ENCODE measurements around the gene SMAD9. TPM values are rescaled to one million over a fixed set of nuclear protein-coding genes. Genes with fewer than 3 reads are reported as not detected.

Gene SMAD9
- total and polyA plus RNA-seq, 2 of the 13 experiments (the other 11 are each of a cell fraction or from before 2014, with no cell fraction given), result 4.2 to 7.7 TPM

- H4K20me1 ChIP-seq (ENCODE audit: insufficient read depth, low read length), result no peaks in the 10 kb centered on the region
- FAIRE-seq, result no peak
- ChIA-PET CTCF (ENCODE audit: low intra/inter-chr PET ratio, low total read pairs) (no interaction called here), POLR2A (no interaction called here)
- no peaks in the 10 kb centered on the region for H3K4me1 ChIP-seq (ENCODE audit: insufficient read depth, low read length)
- H3K27ac ChIP-seq (ENCODE audit: extremely low read length, insufficient read depth, low read length), result no peak overlapping the region
- H3K36me3 ChIP-seq (replicated peaks in 1 of 2; ENCODE audit: control insufficient read depth in 1 of 2, insufficient read depth in 2 of 2, low read length in 2 of 2), result peaks cover 0 to 5% of the 10 kb centered on the region in 2 experiments; a peak in 3 of 5 replicates
- WGBS (ENCODE audit: low lambda C conversion rate), result 96% methylated on average over 3 of the region's 3 CpGs
- ATAC-seq, result no peak
- H3K4me2 ChIP-seq (ENCODE audit: low read depth, low read length), result no peak overlapping the region
- TF ChIP-seq SRSF4 (IDR thresholded peaks at IDR 0.05; ENCODE audit: low read depth, low read length, poor library complexity, severe bottlenecking) (no peak), ZNF784 (CRISPR knock-in tag; IDR thresholded peaks at IDR 0.05; ENCODE audit: borderline replicate concordance) (no peak), ZNF616 (CRISPR knock-in tag; IDR thresholded peaks at IDR 0.05; ENCODE audit: low read depth) (no peak), AGO1 (IDR thresholded peaks at IDR 0.05; ENCODE audit: low read depth, low read length, poor library complexity, severe bottlenecking) (no peak), THAP8 (CRISPR knock-in tag; IDR thresholded peaks at IDR 0.05; ENCODE audit: borderline replicate concordance) (no peak), RERE (CRISPR knock-in tag; IDR thresholded peaks at IDR 0.05; ENCODE audit: low read depth) (no peak), TRIM24 (CRISPR knock-in tag; IDR thresholded peaks at IDR 0.05) (no peak), ZNF33A (CRISPR knock-in tag; IDR thresholded peaks at IDR 0.05; ENCODE audit: borderline replicate concordance) (no peak), ZBTB7B (CRISPR knock-in tag; IDR thresholded peaks at IDR 0.05) (no peak), PHF8 (CRISPR knock-in tag; IDR thresholded peaks at IDR 0.05) (no peak), GMEB2 (CRISPR knock-in tag; IDR thresholded peaks at IDR 0.05; ENCODE audit: low read depth) (no peak), SETDB1 (CRISPR knock-in tag; IDR thresholded peaks at IDR 0.05; ENCODE audit: borderline replicate concordance) (no peak), ZNF33B (CRISPR knock-in tag; IDR thresholded peaks at IDR 0.05) (no peak), SYNCRIP (IDR thresholded peaks at IDR 0.05; ENCODE audit: insufficient read depth, low read depth, low read length) (no peak), SIN3B (IDR thresholded peaks at IDR 0.05; ENCODE audit: low read length) (no peak), KDM5A (IDR thresholded peaks at IDR 0.05; ENCODE audit: borderline replicate concordance, low read length) (no peak)
- in situ Hi-C loops (cut with HindIII; ENCODE audit: extremely low pct_ligation_motif_present, low pct_unique_long_range_greater_than_20kb), result no loop called here
- no TSS peak for BruUV-seq (replicated peaks)
- H3K9me3 ChIP-seq (ENCODE audit: low read length), result no peaks in the 10 kb centered on the region
- H2AFZ ChIP-seq (ENCODE audit: low read length), result no peak overlapping the region
- intact Hi-C loops (cut with micrococcal nuclease; ENCODE audit: unreplicated experiment), result no loop called here
- no peak for DNase-seq (ENCODE audit: low spot score)
- no peak overlapping the region for H3K4me3 ChIP-seq (replicated peaks in 1 of 3; ENCODE audit: insufficient read depth in 1 of 3, low read depth in 2 of 3, low read length in 3 of 3)
- H3K27me3 ChIP-seq (ENCODE audit: control insufficient read depth in 1 of 2, insufficient read depth in 2 of 2, low read length in 2 of 2), result no peaks in the 10 kb centered on the region
- H3K9ac ChIP-seq (ENCODE audit: insufficient read depth, low read depth, low read length), result no peak overlapping the region
- H3K79me2 ChIP-seq (ENCODE audit: insufficient read depth, low read length), result no peaks in the 10 kb centered on the region
Measured at GRCh38 chr13:36834299-36834698, 85.7 kb downstream of the SMAD9 start.

All from HepG2 (cell line).